ENCODE data around the gene KMO.

The KMO gene

GRCh38 chr1:241557551-241558193 lies 25.5 kb downstream of the KMO start:
- peak overlapping the region; percentile 72 for H3K27ac ChIP-seq
- no peak for TF ChIP-seq CTCF (conservative IDR thresholded peaks at IDR 0.05)

DNA sequence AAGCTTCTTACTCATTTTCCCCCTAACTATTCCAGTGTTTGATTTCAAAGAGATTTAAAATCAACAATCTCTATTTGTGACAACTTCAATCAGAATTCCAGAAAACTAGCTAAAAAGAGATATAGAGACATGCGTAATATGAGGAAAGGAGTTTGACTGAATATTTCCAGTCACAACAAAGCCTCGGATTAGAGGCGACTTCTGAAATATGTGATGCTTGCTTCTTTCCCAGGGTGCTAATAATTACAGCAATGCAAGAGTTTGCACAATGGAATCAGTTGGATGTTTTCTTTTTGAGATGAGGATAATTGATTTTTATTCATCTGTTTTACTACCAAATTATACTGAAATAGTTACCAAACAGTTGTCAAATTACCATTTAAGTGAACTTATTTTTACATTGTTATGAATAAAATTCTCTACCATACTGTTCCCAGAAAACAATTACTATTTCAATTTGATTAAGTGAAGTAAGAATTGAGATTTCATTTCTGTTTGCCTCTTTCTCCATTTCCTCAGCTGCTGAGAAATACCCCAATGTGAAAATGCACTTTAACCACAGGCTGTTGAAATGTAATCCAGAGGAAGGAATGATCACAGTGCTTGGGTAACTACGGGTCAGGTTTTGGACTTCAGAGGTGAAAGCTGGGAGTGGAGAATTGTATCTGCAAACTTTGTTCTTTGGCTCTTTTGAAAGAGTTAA lies 28.1 kb downstream of the KMO start:
- no peak overlapping the region for H3K27ac ChIP-seq
- no peak for TF ChIP-seq CTCF (conservative IDR thresholded peaks at IDR 0.05)

DNA sequence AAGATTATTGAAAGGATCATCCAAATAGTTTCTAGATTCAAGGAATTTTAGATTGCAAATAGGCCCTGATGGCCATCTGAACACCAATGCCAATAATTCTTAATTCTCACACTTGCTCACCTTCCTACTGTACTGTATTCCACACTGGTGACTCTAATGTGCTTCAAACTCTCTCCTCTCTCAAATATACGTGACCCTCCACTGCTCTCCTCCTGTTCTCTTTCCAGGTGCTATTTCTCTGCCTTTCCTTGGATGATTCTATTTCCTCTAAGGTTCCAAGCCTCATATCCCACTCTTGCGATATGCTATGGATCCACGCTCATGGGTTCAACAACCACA lies 28.6 kb downstream of the KMO start:
- no peak overlapping the region for H3K27ac ChIP-seq
- TF ChIP-seq CTCF (conservative IDR thresholded peaks at IDR 0.05), result no peak

DNA sequence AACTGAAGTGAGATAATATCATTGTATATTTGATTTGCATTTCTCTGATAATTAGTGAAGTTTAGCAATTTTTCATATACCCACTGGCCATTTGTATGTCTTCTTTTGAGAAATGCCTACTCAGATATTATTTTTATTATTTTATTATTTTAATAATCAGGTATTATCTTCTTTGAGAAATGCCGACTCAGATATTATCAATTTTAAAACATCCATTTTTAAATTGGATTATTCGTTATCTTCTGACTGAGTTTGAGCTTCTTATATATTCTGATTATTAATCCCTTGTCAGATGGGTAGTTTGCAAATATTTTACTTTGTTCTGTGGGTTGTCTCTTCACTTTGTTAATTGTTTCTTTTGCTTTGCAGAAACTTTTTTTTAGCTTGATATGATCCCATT lies 37.7 kb downstream of the KMO start:
- no peak overlapping the region for H3K27ac ChIP-seq
- TF ChIP-seq CTCF (conservative IDR thresholded peaks at IDR 0.05), result no peak

GRCh38 chr1:241574154-241574553 lies 42.0 kb downstream of the KMO start:
- no peak for TF ChIP-seq CTCF (conservative IDR thresholded peaks at IDR 0.05)

DNA sequence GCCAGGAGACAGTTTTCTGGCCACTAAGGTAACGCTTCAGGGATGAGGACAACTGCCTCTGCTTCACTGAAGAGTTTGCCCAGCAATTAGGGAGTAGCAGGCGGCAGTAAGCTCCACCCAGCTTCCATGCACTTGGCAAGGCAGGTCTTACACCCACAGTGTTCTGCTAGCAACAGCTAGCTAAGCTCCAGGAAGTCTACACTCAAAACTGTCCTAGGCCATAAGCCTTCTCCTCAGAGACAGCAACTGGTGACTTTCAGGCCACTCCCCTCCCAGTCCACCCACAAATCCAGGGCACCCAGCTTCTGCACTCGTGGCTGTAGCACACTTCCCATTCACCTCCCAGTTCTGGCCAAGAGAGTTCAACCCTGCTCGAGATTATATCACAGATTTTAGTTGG lies 47.3 kb downstream of the KMO start:
- no peak for TF ChIP-seq CTCF (conservative IDR thresholded peaks at IDR 0.05)
- no peak overlapping the region for H3K27ac ChIP-seq

More at GRCh38 chr1:241574154-241574553, 42.0 kb downstream of the KMO start:
- no peak overlapping the region for H3K27ac ChIP-seq

DNA sequence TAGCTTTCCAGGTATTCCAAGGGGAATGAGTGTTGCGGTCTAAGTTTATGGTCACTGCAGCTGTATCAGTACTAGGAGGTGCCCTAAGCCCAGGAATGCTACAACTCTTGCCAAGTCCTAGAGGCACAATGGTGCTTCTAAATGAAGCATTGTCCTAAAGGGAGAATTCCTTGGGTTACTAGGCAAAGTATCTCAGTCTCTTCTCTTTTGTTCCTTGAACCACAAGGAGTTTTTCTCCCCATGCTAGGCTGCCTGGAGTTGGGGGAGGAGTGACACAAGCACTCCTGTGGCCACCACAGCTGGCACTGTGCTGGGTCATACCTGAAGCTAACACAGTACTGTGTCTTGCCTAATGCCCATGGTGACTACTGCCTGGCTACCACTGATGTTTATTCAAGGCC lies 50.7 kb downstream of the KMO start:
- TF ChIP-seq CTCF (conservative IDR thresholded peaks at IDR 0.05), result no peak
- H3K27ac ChIP-seq, result no peak overlapping the region
